HG02970 (cell line): Measurements from ENCODE around the gene WDR5.

Experiments
- ATAC-seq: cut with Tn5 transposase; IDR thresholded peaks from one replicate; pipeline ENCODE4 v1.9.1; 2021; ENCODE audit warnings: mild to moderate bottlenecking, moderate library complexity, moderate number of reproducible peaks; ENCODE audit not compliant: unreplicated experiment, low FRiP score

WDR5 gene

DNA sequence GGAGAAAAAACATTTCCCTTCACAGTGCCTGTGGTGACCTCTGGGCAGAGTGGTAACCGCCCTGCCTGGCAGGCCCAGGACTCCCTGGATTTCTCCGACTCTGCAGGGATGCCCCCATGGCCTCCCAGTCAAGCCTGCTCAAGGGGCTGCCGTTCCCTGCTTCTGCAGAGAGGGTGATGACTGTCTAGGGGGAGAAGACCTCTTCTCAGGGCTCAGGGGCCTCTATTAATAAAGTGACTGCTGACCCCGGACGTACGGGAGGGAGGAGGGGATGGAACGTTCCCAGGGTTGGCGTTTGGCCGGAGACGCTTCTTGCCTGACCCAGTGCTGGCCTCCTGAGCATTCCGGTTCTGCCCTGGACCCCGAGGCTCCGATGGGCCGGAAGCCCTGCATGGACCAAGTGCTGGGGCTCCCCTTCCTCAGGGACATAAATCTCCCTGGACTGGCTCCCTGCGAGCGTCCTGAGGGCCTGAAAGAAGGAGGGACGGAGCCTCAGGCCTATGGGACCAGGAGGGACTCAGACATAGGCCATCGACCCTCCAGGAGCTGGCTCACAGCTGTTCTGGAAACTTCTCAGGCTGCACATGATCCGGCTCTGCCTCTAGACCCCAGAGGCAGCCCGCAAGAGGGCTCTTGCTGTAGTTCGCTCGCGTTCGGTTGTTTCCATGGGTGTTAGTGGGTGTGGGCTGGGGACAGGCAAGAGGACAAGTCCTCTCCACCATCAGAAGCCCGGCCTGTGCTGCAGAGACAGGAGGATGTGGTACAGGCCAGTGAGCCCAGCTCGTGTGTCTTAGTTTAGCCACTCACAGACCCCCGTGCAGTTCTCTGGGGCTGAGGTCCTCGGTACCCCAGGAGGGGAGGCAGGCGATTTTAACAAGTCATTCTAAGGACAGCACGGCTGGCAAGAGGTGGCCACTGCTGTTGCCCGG, 36.6 kb downstream of the WDR5 start:
- no peak for ATAC-seq

- ATAC-seq = no peak
Observed at GRCh38 chr9:134173127-134174072, 37.5 kb downstream of the WDR5 start.

- ATAC-seq = no peak
Observed at GRCh38 chr9:134174073-134174449, 38.2 kb downstream of the WDR5 start.

- no peak for ATAC-seq
Observed at GRCh38 chr9:134174526-134175290, 38.8 kb downstream of the WDR5 start.

GRCh38 chr9:134175291-134175807, 39.5 kb downstream of the WDR5 start:
- no peak for ATAC-seq

- ATAC-seq = no peak
Observed at GRCh38 chr9:134175808-134176598, 40.1 kb downstream of the WDR5 start.

DNA sequence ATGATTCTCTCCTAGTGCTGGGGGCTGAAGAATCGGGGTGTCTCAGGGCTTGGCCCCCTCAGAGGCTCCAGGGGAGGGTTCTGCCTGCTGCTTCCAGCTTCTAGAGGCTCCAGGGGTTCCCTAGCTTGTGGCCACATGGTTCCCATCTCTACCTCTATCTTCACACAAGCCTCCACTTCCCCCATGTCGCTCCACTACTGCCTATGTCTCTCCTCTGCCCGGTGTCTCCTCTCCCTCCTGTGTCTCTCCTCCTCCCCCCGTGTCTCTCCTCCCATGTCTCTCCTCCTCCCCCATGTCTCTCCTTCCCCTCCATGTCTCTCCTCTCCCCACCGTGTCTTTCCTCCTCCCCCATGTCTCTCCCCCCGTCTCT, 40.7 kb downstream of the WDR5 start:
- no peak for ATAC-seq

- no peak for ATAC-seq
Observed at GRCh38 chr9:134177186-134177585, 41.3 kb downstream of the WDR5 start.

- no peak for ATAC-seq
Observed at GRCh38 chr9:134177624-134178393, 41.9 kb downstream of the WDR5 start.

DNA sequence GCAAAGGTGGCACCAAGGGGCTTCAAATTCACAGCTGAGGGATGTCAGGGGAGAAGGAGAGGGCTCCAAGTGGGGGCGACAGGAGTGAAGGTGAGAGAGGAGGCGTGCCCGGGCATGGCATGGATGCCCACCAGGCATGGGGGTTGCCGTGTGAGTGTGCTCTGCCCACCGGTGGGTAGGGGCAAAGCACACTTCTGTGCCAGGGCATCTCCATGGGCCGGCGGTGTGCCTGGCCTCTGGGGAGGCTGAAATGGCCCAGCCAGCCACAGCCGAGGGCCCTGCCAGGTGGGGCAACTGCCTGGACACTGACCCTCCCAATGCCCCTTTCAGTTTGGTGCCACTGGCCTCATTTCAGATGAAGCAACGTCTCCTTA, 42.5 kb downstream of the WDR5 start:
- ATAC-seq = no peak

DNA sequence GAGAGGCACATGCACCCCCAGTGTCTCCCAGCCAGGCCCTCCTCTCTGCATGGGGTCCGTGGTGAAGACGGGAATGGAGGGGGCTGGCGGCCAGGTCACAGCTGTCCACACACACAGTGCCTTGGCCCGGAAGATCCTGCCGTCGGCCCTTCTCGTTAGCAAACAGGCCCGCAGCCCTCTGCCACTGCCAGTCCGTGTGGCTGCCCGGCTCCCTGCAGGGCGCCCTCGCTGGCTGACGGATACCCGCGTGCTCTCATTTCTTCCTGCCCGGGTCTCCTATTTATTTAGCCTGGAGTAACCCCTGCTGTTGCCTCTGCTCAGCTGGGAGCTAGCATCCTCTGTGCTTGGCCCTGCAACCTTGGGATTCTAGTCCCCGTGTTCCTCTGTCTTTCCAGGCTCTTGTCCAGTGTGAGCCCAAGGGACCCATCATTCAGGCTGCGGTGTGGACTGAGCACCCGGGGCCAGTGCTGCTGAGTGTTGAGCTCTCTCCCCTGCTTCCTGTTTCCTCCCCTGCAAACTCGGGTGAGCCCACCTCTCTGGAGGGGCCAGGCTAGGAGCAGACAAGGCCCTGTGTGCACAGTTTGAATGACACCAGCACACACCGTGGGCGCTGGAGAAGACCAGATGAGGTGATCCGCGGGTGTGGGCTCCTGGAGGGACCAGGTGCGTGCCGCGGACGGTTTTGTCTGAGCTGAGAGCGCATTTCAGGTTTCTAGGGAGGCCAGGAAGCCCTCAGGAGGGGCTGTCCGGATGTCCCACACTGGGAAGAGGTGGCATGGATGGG, 43.1 kb downstream of the WDR5 start:
- ATAC-seq = no peak

DNA sequence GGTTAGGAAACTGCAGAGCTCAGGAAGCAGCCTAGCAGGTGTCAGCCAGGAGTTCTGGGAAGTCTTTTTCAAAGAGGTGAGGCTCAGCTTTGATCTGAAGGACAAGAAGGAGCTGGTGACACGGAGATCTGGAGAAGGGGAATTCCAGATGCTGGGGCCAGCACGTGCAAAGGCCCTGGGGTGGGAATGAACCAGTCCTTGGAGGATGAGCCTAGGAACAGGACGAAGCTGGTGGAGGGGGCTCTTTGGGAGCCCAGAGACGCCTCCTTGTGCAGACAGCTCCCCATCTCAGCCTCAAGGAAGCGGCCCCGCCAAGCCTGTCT, 43.7 kb downstream of the WDR5 start:
- no peak for ATAC-seq

- ATAC-seq = no peak
Observed at GRCh38 chr9:134179918-134180785, 44.3 kb downstream of the WDR5 start.

- no peak for ATAC-seq
Observed at GRCh38 chr9:134180786-134181647, 45.1 kb downstream of the WDR5 start.

DNA sequence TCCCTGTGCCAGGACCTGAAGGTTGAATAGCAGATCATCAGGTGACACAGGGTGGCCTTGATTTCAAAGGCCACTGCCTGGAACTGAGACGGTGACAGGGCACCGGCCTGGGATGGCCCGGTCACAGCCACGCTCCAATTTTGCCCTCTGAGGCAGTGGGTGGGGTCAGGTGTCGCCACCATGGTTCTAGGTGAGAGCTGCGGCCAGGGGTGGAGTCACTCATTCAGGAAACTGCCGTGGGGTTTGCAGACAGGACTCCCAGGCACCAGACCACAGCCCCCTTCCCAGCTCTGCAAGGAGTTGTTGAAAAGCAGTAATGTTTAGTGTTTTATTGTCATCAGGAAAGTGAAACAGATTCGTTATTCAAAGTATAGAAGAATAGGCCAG, 45.8 kb downstream of the WDR5 start:
- no peak for ATAC-seq

GRCh38 chr9:134182554-134183085, 46.7 kb downstream of the WDR5 start:
- no peak for ATAC-seq
